Suprapubic skin (tissue), 3 donors: ENCODE measurements around the gene TENM3.

Experiments
- CTCF ChIP-seq, 2 donors: fragments of 200-600 bp in 1 of 2; fragments of 450-650 bp in 1 of 2; sonication (generic) in 1 of 2; IDR thresholded peaks; one replicate each; pipeline ENCODE4 v1.5.1; 2016 to 2019; ENCODE audit warnings: antibody characterized with exemption in 2 of 2, mild to moderate bottlenecking in 1 of 2, moderate library complexity in 1 of 2
- POLR2A ChIP-seq, 2 donors: fragments of 450-650 bp; IDR thresholded peaks; one replicate each; pipeline ENCODE4 v1.6.1; 2017; ENCODE audit warnings: antibody characterized with exemption in 2 of 2, mild to moderate bottlenecking in 2 of 2, moderate library complexity in 2 of 2

- TF ChIP-seq CTCF (IDR thresholded peaks at IDR 0.05): no peak
- no peak for TF ChIP-seq POLR2A (IDR thresholded peaks at IDR 0.05)
Observed at GRCh38 chr4:182425302-182425701, 182.1 kb downstream of the TENM3 start.
